GM12875 (cell line): ENCODE results near the gene MYDGF.

Experiments used
- H3K4me3 ChIP-seq: one replicate; pipeline ENCODE4 v1.5.1; 2011; ENCODE audit warnings: low read depth, low read length, control low read depth
- TF ChIP-seq, protein P1 (sequence below): IDR thresholded peaks from 2 replicates; pipeline ENCODE4 v1.5.1; 2011; ENCODE audit warnings: low read depth, mild to moderate bottlenecking, control low read depth, inconsistent platforms, low read length, moderate library complexity, borderline replicate concordance; ENCODE audit not compliant: insufficient read depth

MYDGF gene

DNA sequence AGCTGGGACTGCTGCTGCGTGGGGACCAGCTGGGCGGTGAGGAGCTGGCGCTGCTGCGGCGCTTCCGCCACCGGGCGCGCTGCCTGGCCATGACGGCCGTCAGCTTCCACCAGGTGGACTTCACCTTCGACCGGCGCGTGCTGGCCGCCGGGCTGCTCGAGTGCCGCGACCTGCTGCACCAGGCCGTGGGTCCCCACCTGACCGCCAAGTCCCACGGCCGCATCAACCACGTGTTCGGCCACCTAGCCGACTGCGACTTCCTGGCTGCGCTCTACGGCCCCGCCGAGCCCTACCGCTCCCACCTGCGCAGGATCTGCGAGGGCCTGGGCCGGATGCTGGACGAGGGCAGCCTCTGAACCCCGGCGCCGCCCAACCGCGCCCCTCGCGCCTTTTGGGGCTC, 18.1 kb downstream of the MYDGF start:
- TF ChIP-seq, protein P1, sequence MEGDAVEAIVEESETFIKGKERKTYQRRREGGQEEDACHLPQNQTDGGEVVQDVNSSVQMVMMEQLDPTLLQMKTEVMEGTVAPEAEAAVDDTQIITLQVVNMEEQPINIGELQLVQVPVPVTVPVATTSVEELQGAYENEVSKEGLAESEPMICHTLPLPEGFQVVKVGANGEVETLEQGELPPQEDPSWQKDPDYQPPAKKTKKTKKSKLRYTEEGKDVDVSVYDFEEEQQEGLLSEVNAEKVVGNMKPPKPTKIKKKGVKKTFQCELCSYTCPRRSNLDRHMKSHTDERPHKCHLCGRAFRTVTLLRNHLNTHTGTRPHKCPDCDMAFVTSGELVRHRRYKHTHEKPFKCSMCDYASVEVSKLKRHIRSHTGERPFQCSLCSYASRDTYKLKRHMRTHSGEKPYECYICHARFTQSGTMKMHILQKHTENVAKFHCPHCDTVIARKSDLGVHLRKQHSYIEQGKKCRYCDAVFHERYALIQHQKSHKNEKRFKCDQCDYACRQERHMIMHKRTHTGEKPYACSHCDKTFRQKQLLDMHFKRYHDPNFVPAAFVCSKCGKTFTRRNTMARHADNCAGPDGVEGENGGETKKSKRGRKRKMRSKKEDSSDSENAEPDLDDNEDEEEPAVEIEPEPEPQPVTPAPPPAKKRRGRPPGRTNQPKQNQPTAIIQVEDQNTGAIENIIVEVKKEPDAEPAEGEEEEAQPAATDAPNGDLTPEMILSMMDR = no peak
- H3K4me3 ChIP-seq = no peak overlapping the region

- TF ChIP-seq, protein P1 = no peak
- no peak overlapping the region for H3K4me3 ChIP-seq
Observed at GRCh38 chr19:4650159-4650558, 20.0 kb downstream of the MYDGF start.

- H3K4me3 ChIP-seq = no peak overlapping the region
- TF ChIP-seq, protein P1 = no peak
Observed at GRCh38 chr19:4649392-4650047, 20.6 kb downstream of the MYDGF start.

DNA sequence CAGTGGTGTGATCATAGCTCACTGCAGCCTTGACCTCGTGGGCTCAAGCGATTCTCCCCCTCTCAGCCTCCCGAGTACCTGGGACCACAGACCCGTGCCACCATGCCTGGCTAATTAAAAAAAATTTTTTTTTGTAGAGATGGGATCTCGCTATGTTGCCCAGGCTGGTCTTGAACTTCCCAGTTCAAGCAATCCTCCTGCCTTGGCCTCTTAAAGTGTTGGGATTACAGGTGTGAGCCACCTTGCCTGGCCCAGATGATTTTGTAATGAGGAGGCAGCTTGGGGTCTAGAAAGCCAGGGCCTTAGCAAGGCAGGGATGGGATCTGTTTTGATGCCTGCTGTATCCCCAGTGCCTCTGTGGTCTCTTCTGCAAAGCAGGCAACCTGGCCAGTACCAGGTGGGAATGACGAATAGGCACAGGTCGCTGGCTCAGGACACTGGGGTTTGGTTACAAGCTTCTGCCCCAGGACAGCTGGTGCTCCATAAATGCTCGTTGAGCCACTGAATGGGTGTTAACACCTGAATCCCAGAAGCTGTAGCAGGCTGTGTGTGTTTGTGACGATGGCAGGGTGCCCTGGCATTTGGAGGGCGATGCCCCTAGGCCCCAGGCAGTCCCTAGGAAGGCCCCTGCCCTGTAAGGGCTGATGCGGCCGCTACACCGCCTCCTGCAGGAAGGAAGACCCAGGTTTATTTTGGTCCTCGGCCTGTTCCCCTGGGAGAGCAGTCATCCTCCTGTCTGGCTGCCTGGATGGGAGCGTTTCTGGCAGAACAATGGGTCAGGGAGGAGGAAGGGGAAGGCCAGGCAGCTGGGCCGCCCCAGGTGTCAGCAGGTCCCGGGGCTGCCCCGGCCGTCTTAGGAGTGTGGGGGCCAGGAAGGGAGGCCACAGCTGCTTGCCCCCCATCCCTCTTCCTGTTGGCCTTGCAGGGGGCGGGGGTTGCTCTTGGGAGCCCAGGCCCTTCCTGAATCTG, 22.2 kb downstream of the MYDGF start:
- TF ChIP-seq, protein P1 = 0 out of 2 replicates have a peak, but pooled peaks have one; percentile 3
- peak overlapping the region; percentile 6 for H3K4me3 ChIP-seq

DNA sequence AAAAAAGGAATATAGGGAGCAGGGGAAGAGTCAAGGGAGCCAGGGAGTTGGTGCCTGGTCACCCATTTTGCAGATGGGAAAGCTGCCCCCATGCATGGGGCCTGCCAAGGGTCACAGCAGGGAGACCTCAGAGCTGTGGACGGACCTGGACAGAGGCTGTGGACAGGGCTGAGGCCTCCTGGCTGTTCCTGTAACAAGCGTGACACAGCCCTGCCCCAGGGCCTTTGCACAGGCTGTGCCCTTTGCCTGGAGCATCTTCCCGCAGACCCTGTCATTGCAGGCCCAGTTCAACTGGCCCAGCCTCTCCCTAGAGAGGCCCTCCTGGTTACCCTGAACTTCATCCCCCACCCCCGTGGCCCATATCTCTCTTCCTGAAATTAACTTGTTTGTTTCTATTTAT, 24.4 kb downstream of the MYDGF start:
- H3K4me3 ChIP-seq = no peak overlapping the region
- TF ChIP-seq, protein P1 = no peak

DNA sequence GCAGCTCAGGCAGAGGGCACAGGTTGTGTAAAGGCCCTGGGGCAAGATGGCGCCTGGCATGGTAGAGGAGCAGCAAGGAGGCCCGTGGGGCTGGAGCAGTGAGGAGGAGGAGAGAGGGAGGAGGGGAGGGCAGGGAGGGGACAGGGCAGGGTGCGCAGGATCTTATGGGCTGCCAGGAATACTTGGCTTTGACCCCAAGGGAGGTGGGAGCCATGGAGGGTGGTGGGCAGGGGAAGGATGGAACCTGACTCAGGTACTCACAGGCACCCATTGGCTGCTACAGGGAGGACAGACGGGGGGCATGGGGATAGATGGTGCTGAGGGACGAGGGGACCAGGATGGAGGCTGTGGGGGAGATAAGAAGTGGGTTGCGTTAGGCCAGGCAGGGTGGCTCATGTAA, 27.5 kb downstream of the MYDGF start:
- TF ChIP-seq, protein P1 = no peak
- no peak overlapping the region for H3K4me3 ChIP-seq
